Activated T-helper 9 cell treated with anti-CD3 and anti-CD28 coated beads, Interleukin-2, amount 50 U/mL, for 16 hours (primary cell): ENCODE data around the gene WNT3.

Experiments
- DNase-seq: peaks from one replicate; pipeline ENCODE4 v3.0.0-alpha.2; 2020; ENCODE audit warnings: low read depth

WNT3 gene

DNA sequence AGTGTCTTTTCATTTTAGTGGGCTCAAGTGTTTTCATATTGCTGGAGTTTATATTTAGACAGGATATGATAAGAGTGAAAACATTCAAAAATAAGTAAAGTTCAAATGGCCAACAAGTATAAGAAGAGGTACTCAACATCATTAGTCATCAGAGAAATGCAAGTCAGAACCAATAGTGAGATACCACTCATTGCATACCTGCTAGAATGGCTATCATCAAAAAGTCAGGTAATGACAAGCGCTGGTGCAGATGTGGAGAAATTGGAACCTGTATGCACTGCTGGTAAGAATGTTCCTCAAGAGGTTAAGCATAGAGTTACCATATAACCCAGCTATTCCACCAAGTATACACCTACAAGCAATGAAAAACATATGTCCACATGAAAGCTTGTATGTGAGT, 87.8 kb downstream of the WNT3 start:
- DNase-seq, result no peak

DNA sequence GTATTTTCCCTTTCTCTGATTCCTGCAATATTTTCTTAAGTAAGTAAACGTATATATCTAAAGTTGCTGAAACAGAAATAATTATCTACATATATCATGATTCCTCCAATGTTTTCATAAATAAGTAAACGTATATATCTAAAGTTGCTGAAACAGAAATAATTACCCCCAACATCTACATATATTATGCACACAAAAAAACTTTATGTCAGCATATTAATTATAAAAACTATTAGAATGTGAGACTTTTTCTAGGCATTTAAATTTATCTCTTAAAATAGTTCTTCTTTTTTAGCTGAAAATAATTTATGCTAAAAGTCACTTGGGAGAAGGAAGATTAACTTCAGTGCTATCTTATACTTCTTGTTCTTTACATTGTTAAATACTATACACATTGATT, 88.5 kb downstream of the WNT3 start:
- DNase-seq, result no peak

DNA sequence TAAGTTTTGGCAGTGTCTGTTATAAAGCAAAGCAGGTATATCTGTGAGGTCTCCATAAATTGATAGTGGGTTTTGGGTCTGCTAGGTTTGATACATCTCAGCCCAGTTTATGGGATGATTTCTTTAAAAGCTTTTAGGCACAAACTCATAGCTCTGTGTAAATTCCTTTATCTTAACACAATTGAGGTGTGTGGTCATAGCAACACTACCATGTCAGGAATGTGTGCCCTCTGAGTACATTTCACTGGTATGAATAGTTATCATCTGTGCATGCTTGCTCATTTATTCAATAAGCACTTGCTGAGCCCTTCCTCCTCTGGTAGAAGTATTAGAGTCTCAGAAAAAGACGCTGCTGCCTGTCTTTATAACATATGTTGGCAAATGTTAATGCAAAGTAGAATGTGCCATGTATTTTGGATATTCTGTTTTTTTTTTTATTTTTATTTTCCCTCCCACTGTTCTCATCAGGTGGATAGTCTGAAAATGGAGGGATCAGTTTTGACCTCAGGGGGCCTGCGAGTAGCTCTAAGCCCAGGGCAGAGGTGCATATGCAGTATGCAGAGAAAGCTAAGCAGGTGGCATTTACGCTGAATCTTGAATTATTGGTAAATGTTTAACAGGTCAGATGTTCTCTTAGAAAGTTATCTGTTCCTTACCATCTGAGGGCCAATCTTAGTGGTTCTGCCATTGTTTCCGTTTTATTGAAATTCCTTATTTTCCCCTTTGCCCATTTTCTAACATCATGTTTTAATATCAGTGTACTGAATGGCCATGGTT, 90.7 kb downstream of the WNT3 start:
- DNase-seq, result no peak

DNA sequence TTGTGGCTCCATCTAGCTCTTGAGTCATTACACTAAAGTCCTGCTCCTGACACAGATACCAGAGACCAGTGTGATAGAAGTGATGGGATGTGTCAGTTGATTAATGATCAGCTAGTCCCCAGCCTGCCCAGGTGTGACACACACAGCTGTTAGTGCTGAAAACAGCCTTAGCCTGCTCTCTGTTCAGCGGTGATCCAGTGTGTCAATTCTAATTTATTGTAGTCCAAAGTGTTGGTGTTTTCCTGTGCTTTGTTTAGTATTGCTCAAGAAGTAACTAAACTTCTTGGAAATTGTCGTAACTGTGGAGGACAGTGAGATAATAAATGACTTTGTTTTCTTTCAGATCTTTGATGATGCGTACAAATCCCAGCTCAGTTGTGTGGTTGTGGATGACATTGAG, 92.3 kb downstream of the WNT3 start:
- DNase-seq, result no peak

DNA sequence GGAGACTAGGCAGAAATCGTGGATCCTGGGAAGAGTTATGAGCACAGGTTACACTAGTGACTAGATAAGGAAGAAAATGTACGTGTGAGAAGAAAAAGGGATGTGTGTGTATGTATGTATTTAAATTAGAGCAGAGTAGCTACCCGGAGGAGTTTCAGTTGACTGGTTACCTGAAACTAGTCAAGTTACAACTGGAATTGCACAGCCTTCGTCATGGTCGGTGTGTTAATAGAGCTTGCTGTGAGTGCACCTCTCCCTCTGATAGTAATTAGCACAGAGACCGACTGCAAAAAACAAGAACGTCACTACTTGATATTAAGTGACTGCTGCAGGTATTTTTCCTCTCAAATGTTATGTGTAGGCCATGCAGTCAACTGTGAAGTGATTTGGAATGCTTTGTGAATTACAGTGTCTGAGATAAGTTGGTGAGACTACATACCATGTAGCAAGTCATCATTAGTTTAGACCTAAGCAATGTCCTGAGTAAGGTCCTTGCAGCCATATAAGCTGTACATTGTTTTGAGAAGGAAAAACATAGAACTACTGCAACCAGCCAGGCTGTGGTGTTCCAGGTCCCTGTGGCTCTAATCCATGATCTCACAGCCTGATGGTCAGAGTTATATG, 95.7 kb downstream of the WNT3 start:
- DNase-seq, result no peak

DNA sequence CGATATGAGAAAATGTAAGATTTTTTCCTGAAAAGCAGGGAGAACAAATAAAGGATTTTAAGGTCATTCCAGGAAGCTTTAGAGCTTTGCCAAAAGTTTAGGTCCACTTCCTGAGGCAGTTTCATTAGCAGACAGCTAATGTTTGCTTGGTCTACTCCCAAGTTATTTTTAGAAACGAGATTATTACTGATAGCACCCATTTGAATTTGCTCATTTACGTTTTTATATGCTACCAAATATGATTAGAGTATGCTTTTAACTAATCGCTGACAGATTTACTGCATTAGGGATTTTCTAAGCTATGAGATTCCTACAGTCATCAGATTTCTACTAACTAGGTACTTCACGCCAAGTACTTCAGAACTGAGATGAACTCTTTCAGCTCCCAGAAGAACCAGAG, 98.1 kb downstream of the WNT3 start:
- DNase-seq, result no peak

DNA sequence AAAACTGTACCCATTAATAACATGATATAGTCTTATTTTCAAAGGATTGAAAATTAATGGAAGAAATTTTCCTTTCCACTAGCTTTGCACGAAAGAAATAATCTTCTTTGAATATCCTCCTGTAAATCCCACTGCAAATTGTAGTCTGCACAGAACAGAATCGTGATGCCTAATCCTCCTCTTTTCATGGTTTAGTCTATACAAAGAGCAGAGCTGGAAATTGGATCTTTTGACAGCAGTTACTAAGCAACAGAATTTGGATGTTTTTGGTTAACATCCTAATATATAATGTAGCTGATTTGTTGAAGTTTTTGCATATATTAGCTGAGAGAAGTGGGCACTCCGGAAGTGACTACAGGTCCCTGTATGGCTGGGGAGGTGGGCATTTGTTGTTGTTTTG, 98.6 kb downstream of the WNT3 start:
- no peak for DNase-seq

DNA sequence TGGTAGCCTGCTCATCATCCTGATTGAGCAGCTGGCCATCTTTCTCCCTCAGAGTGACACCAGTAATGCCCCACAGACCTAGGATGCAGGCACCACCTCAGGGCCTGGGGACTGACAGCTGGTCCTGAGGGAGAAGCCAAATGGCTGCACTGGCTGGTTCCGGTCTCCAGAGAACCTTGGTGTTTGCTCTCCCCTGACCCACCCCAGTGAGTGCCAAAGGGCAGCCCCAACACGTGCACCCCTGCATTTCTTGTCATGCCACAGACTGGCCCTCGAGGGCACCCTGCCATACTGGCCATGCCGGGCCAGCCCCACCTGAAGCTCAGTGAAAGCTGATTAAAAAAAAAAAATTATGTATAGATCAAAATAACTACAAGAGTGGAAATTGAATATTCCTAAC, 100.5 kb downstream of the WNT3 start:
- DNase-seq, result no peak
